AG04449 (cell line): ENCODE results near the gene CAPN2.
A peak's percentile ranks its signal among the peaks of the same experiment; 100 is the strongest.
"Not testable (repeated sequence)": the region's sequence is repeated elsewhere in the genome, so short reads cannot be mapped to it uniquely, and the experiment has no call there.

ENCODE experiments used
- CTCF ChIA-PET: fragments of 350-600 bp; formaldehyde crosslinking; extraction: SDS; loops from one replicate; lab custom pipeline; 2021; ENCODE audit warnings: antibody characterized with exemption; lab: Yijun Ruan, JAX
- POLR2A ChIA-PET: fragments of 400-600, 350-600 bp; formaldehyde crosslinking; extraction: SDS; loops from one replicate; lab custom pipeline; 2020; ENCODE audit warnings: antibody characterized with exemption, inconsistent platforms; lab: Yijun Ruan, JAX
- DNase-seq: peaks from one replicate; pipeline ENCODE4 v3.0.0-alpha.2; 2010; ENCODE audit warnings: low read depth, low spot score
- H3K4me3 ChIP-seq: 2 replicates; pipeline ENCODE4 v1.5.1; 2011; ENCODE audit warnings: low read depth, mild to moderate bottlenecking, control low read depth, low read length
- CTCF ChIP-seq: IDR thresholded peaks from one replicate; pipeline ENCODE4 v1.5.1; 2011; ENCODE audit warnings: mild to moderate bottlenecking, moderate library complexity, low read length, control low read depth, inconsistent platforms; ENCODE audit not compliant: insufficient read depth; ENCODE audit errors: missing control alignments

Gene CAPN2

DNA sequence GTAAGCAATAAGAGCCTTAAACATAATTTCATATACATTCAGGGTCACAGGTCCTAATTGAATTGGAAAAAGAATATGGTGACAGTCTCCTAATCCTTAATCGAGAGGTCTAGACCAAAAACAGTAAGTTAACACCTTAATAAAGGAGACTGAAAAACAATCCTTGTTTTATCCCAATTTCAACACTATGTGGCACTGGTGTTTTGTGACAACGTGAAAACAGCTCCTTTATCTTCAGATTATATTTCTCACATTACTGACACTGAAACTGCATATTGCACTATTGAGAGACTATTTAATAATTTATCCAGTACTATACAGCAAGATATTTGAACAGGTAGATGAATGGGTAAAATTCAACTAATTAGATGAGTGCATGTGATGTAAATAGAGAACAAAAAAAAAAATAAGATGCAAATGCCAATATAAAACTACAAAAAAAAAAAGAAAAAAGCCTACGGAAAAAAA is 99.3 kb downstream of the CAPN2 start:
- POLR2A ChIA-PET, result interaction anchor here (0.8 kb wide), 1 partner anchor 111 kb away, joined by 3 read pairs; no protein-coding TSS in a partner anchor
- no peak for DNase-seq
- H3K4me3 ChIP-seq, result no peak overlapping the region
- CTCF ChIA-PET, result interaction anchor here (0.9 to 2.7 kb wide), 15 partner anchors 8 to 294 kb away, joined by 3 to 13 read pairs (median 4); partner anchors contain the start of gene TP53BP2
- TF ChIP-seq CTCF, result peak; percentile 41

DNA sequence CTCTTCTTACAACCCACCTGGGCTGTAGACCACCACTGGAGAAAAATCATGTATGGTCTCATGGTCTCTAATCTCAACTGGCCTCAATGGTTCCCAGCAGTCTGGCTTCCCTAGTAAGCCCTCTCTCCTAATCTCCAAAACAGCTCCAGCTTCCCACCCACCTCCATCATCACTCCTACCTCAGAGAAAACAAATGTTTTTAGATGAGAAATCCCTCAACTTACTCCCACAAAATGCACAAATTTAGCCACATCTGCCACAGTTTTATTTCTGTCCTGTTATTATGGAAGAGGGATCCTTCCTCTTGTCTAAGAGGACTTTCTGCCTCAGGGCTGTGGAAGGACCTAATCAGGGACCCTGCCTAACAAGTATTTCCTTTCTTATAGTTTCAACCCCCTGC is 101.3 kb downstream of the CAPN2 start:
- H3K4me3 ChIP-seq, result no peak overlapping the region
- DNase-seq, result no peak
- ChIA-PET CTCF (interaction anchor here (1.2 kb wide), 1 partner anchor 10 kb away, joined by 3 read pairs; no protein-coding TSS in a partner anchor), POLR2A (no interaction called here)
- no peak for TF ChIP-seq CTCF

DNA sequence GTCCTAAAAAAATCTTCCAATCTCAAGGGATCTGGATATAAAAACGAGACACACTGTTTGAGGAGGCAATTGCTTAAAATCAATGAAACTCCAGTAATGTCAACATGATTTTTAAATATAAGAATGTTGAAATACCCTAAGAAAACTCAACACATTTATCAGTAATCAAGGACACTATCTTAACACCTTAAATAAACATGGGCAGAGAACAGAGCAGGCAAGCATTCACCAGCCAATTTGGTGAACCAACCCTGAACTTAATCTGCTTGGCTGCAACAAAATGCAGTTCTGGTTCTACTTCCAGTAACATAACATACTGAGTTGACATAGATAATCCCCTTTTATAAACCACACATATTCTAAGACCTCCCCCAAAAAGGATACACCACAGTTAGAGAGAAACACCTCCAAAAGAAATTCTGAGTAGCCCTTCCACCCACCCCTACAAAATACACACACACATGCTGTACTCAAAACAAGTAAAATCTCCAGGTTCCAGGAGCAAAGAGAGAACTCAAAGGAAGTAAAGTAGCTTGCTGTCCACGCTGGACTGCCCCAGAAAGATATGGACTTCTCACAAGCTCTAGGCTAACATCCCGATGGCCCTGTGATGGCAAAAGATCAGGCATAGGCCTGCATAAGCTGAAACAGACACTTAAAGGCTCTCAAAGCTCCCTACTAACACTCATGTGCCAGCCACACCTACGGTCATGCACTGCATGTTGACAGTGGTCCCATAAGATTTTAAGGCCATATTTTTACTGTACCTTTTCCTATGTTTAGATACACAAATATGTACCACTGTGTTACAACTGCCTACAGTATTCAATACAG is 102.9 kb downstream of the CAPN2 start:
- ChIA-PET POLR2A (no interaction called here), CTCF (interaction anchor here (1.5 kb wide), 1 partner anchor 31 kb away, joined by 6 read pairs; the partner anchor contains the start of gene TP53BP2)
- no peak for TF ChIP-seq CTCF
- DNase-seq, result no peak
- H3K4me3 ChIP-seq, result no peak overlapping the region

- no peak overlapping the region for H3K4me3 ChIP-seq
- DNase-seq, result no peak
- POLR2A ChIA-PET, result no interaction called here
- CTCF ChIA-PET, result interaction anchor here (1.5 kb wide), 1 partner anchor 30 kb away, joined by 6 read pairs; the partner anchor contains the start of gene TP53BP2
- no peak for TF ChIP-seq CTCF
Observed at GRCh38 chr1:223815865-223816264, 103.5 kb downstream of the CAPN2 start.

DNA sequence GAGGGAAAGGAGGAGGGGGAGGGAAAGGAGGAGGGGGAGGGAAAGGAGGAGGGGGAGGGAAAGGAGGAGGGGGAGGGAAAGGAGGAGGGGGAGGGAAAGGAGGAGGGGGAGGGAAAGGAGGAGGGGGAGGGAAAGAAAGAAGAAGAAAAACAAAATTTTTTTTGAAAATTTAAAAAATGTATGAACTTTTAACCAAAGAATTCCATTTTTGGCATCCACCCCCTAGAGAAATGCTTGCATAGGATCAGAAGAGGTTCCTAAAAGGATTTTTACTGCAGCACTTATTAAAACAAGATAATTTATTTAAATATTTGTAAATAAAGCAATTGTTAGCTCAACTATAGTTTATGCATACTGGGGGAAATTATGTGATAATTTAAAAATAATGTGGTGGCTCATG is 104.9 kb downstream of the CAPN2 start:
- POLR2A ChIA-PET, CTCF ChIA-PET, DNase-seq, H3K4me3 ChIP-seq: not testable (repeated sequence)

DNA sequence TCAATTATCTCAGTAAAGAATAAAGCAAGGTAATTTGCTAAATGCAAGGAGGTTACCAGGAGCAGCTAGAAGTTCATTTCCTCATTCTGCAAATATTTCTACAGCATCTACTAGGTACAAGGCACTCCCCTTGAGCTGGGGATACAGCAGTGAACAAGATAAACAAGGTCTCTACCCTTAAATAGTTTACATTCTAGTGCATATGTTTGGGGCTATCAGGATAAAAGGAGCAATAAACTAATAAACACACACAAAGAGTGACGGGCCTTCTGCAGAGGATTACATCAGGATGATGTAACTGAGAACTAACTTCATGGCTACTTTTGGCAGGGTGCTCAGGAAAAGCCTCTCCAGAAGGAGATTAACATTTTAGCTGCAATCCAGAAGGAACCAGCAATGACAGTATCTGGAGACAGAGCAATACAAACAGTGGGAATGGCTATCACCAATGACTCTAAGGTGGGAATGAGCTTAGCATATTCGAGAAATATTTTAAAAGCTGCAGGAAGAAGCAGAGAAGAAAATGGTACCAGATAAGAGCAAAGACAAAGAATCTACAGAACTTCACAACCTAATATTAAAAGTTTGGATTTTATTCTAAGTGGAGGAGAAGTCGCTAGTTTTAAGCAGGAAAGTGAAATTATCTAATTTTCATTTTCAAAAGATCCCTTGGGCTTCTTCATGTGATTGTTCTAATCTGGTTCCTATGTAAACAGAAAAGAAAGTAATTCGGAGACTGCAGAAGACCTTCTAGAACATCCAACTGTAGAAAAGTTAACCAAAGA is 107.6 kb downstream of the CAPN2 start:
- H3K4me3 ChIP-seq, result no peak overlapping the region
- DNase-seq, result no peak
- ChIA-PET CTCF (interaction anchor here (1.0 to 1.6 kb wide), 2 partner anchors 9 kb away, joined by 3 to 5 read pairs; no protein-coding TSS in a partner anchor), POLR2A (interaction anchor here (1.7 kb wide), 1 partner anchor 26 kb away, joined by 7 read pairs; the partner anchor contains the start of gene TP53BP2)
- TF ChIP-seq CTCF, result no peak
